Uterus (tissue), 2 donors: ENCODE results near the gene ACAD11.

Experiments used
- CTCF ChIP-seq, 4 experiments: fragments of 200-600 bp in 2 of 4; fragments of 450-650 bp in 2 of 4; sonication (generic) in 2 of 4; IDR thresholded peaks; one replicate each; pipeline ENCODE4 v1.5.1; 2016 to 2019; ENCODE audit warnings: antibody characterized with exemption in 4 of 4, mild to moderate bottlenecking in 2 of 4, moderate library complexity in 1 of 4
- POLR2A ChIP-seq, 2 donors: fragments of 450-650 bp; IDR thresholded peaks; one replicate each; pipeline ENCODE4 v1.6.1; 2016; ENCODE audit warnings: antibody characterized with exemption in 2 of 2, mild to moderate bottlenecking in 1 of 2, moderate library complexity in 1 of 2

GRCh38 chr3:132662212-132662611 is 2.6 kb upstream of the ACAD11 start:
- no peak for TF ChIP-seq CTCF (IDR thresholded peaks at IDR 0.05)
- TF ChIP-seq POLR2A (IDR thresholded peaks at IDR 0.05): no peak
